ENCODE results near the gene CXCL6. TPM values are rescaled to one million over a fixed set of nuclear protein-coding genes. Genes with fewer than 3 reads are reported as not detected.

The CXCL6 gene
- polyA plus RNA-seq, 1 donor: not detected

DNA sequence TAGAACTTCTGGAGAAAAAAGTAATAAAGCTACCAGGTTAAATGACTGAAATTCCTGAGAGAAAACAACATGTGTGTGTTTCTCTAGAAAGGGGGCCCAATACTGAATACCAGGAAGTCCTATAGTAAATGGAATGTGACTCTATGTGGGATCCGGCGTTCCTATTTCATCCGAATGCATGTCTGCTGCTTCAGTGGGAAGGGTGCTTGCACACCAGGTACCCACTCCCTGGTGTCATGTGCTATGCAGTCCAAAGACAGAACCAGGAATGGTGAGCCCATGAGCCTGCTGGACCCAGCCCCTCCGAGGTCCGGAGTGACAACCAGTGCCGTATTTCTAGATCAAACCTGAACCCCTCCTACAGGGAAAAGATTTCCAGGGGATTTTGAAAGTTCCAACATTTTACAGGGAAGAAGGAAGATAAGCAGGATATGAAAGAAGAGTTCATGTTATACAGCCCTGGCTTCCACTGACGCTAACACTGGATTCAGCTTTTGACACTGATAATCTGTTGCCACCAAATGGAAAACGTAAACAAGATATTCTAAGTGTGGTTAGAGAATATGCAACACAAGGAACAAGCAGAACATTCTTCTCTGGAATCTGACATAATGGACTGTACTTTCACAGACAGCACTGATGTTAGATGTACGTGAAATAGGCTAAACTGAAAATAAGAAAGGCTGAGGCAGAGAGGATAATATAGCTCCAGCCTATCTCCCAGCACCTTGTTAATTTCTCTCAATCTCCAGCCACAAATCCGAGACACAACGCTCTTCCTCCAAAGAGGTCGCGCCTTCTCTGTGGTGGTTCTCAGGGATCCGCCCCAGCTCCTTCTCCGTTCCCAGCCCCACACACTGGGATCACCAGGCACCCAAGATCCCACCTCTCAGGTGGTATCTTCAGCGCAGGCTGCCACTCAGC is 32.0 kb downstream of the CXCL6 start:
- DNase-seq: no peak

GRCh38 chr4:73869130-73870055 is 32.9 kb downstream of the CXCL6 start, which contains the start of gene CXCL1:
Gene CXCL1, plus strand, starts transcription at chr4:73869393. Its CDS starts 78 bp downstream, at chr4:73869471.
- DNase-seq: no peak

DNA sequence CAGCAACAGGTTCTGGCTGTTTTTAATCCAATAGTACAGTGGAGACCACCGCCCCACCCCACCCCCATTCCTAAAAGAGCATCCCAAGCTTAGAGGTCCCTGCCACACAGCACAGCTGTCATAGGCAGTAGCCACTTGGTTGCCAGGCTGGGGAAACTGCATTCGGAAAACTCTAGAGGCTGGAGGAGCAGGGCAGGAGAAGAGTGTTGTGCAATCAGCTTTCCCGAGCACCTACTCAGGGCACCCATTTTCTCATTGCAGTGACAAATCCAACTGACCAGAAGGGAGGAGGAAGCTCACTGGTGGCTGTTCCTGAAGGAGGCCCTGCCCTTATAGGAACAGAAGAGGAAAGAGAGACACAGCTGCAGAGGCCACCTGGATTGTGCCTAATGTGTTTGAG is 33.8 kb downstream of the CXCL6 start:
- DNase-seq: no peak

- DNase-seq: no peak
Measured at GRCh38 chr4:73870768-73871167, 34.3 kb downstream of the CXCL6 start.

GRCh38 chr4:73871511-73872310 is 35.2 kb downstream of the CXCL6 start:
- DNase-seq: no peak

GRCh38 chr4:73872316-73873108 is 36.0 kb downstream of the CXCL6 start:
- no peak for DNase-seq

GRCh38 chr4:73874386-73874785 is 37.9 kb downstream of the CXCL6 start:
- DNase-seq: no peak

DNA sequence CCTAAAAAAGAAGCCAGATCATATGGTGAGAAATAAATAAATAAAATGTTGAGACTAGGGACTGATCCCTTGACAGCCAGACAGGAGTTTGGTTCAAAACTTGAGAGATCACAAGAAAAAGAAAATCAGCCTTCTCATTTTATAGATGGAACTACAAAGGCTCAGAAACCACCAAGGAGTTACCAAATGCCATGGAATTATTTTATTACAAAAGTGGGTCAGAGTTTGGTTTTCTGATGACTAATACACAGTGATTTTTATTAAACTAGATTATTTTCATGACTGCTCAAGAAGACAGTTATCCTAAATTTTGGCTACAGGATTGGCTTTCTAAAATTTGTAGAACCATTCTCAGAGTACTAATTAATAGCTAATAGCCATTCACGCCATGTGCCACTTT is 38.9 kb downstream of the CXCL6 start:
- no peak for DNase-seq

GRCh38 chr4:73883306-73883705 is 46.8 kb downstream of the CXCL6 start:
- no peak for DNase-seq

- no peak for DNase-seq
Measured at GRCh38 chr4:73885574-73886267, 49.2 kb downstream of the CXCL6 start.

Other genes with a start within 250 kb of the CXCL6 start
- 8.8 TPM for gene RASSF6, start 216.2 kb upstream of the CXCL6 start, polyA plus RNA-seq (ENCODE audit: insufficient read length)
- gene CXCL8, start 96.1 kb upstream of the CXCL6 start, polyA plus RNA-seq (ENCODE audit: insufficient read length): 0.63 TPM
- gene PF4V1, start 16.6 kb downstream of the CXCL6 start, polyA plus RNA-seq (ENCODE audit: insufficient read length): not detected
- gene CXCL1, start 32.7 kb downstream of the CXCL6 start, polyA plus RNA-seq (ENCODE audit: insufficient read length): 0.50 TPM
- 3.4 TPM for gene PF4, start 145.3 kb downstream of the CXCL6 start, polyA plus RNA-seq (ENCODE audit: insufficient read length)
- 14.8 TPM for gene PPBP, start 151.5 kb downstream of the CXCL6 start, polyA plus RNA-seq (ENCODE audit: insufficient read length)
- gene CXCL5, start 162.0 kb downstream of the CXCL6 start, polyA plus RNA-seq (ENCODE audit: insufficient read length): 0.12 TPM
- 0.15 TPM for gene CXCL3, start 202.0 kb downstream of the CXCL6 start, polyA plus RNA-seq (ENCODE audit: insufficient read length)

Measured in left kidney (tissue), 2 donors.